Measurements from ENCODE around the gene UBTD1.

- TF ChIP-seq POLR2A (IDR thresholded peaks at IDR 0.05; ENCODE audit: low read length) (no peak), GATA1 (IDR thresholded peaks at IDR 0.05; ENCODE audit: low read depth, low read length) (no peak)
Observed at GRCh38 chr10:97599272-97599619, 100.5 kb downstream of the UBTD1 start.

Measured in erythroblast (primary cell).